Stimulated activated CD4-positive, alpha-beta T cell treated with anti-CD3 and anti-CD28 coated beads, Interleukin-12 subunit alpha, Interleukin-12 subunit beta, amount 100 ng/mL, for 24 hours (primary cell): ENCODE data around the gene TUBG2.
A peak's percentile ranks its signal among the peaks of the same experiment; 100 is the strongest.

ENCODE experiments used
- DNase-seq, 2 experiments: peaks; one replicate each; pipeline ENCODE4 v3.0.0-alpha.2; 2020; ENCODE audit warnings: low read depth in 2 of 2

TUBG2 gene

DNA sequence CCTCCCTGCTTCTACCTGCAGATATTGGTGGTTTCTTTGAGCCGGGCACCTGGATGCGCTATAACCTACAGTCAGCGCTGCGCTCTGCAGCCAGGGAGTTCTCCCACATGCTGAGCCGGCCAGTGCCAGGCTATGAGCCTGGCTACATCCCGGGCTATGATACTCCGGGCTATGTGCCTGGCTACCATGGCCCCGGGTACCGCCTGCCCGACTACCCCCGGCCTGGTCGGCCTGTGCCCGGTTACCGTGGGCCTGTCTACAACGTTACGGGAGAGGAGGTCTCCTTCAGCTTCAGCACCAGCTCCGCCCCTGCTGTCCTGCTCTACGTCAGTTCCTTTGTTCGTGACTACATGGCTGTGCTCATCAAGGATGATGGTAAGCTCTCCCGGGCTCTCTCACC, 36.4 kb downstream of the TUBG2 start:
- no peak for DNase-seq

DNA sequence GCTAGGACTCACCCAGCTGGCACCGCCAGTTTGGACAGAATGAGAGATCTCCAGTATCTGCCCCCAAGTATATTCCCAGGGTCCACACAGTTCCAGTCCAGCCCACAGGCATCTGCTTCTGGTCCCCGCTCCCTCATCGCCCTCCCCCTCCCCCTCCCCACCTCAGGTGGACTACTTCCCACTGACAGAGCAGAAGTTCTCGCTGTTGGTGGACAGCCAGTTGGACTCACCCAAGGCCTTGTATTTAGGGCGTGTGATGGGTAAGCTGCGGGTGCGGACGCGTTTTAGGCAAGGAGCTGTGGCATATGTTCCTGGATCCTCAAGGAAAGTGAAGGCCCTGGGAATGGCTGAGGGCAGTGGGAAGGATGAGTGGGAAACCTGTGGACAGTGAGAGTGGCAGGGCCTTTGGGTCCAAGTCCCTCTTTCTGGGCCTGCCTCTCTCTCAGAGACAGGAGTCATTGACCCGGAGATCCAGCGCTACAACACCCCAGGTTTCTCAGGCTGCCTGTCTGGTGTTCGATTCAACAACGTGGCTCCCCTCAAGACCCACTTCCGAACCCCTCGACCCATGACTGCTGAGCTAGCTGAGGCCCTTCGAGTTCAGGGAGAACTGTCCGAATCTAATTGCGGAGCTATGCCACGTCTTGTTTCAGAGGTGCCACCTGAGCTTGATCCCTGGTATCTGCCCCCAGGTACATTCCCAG, 38.2 kb downstream of the TUBG2 start:
- no peak for DNase-seq

DNA sequence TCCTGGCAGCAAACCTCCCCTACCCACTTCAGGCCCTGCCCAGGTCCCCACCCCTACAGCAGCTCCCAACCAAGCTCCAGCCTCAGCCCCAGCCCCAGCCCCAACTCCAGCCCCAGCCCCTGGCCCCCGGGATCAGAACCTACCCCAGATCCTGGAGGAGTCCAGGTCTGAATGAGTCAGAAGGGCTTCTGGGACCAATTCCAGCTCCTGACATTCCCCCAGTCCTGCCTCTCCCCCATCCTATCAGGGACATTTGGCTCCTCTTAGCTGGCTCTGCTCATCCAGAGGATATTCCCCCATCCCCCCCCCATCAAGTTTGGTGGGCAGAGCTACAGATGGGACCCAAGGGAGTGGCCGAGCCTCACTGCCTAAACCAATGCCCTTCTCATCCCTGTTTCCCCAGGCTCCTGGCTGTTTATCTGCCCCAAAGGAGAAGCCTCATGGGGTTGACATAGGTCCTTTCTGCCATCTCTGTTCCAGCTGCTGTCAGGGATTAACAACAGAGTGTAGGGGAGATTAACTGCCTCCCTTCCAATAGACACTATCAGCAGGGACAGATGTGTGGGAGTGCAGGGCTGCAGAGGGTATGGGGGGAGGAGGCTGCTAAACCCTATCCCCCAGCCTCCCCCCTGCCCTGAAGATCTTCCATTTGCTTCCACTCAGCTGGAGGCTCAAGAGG, 39.8 kb downstream of the TUBG2 start:
- no peak for DNase-seq

DNA sequence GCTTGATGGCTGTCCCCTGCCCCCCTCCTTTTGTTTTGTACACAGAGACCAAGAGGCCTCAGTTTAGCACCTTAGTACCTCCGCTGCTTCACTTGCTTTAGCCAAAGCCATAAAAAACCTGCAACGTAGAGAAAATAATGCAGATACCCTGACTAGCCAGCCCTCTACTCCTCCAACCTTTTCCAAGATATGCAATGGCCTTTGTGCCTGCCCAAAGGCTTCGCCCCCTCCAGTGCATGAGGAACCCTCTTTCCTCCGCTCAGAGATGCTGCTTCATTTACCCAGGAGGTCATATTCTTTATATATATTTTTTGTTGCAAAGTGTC, 40.3 kb downstream of the TUBG2 start:
- DNase-seq: no peak

DNA sequence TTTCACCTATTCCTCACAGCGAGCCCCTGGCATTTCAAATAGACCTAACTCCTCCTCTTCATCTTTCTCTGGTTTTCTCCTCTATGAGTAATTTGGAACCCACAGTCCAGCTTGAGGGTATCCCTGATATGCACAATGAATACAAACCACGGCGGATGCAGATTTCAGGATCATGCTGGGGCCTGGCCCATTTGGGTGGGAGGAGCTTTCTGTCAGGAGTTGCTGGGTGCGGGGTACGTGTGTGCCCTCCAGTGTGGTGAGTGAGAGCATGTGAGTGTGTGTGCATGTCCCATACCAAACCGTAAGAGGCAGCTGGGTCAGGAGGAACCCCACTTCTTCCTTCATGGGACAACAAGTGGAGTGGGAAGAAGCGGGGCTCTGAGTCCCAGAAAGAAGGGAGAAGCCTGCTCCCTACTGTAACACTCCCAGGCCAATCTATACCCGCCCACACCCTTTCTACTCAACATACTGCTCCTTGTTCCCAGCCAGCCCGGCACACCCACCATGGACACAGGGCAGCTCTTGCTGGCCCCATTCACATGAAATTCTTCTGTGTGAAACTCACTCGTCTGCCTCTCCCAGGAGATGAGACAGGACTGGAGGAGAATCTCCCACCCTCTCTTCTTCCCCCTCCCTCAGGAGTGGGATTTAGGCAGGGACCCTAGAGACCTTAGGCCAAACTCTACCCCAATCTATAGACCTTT, 41.7 kb downstream of the TUBG2 start:
- no peak for DNase-seq

DNA sequence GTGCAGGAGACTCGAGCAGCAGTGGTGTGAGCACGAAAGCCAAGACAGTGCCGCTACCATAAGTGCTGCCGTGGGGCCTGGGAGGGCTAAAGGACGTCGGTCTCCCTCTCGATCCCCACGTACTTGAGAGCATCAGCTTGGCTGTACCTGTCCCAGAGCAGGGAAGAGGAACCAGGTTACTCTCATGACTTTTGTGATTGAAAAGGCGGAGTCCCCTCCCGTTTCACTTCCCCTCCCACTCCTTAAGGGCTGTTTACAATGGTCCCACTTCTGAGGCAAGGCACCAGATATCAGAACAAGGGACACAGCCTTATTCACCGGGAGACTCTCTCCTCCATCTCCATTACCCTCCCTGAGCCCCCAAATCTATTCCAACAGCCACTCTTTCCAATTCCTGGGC, 43.4 kb downstream of the TUBG2 start:
- DNase-seq: no peak

DNA sequence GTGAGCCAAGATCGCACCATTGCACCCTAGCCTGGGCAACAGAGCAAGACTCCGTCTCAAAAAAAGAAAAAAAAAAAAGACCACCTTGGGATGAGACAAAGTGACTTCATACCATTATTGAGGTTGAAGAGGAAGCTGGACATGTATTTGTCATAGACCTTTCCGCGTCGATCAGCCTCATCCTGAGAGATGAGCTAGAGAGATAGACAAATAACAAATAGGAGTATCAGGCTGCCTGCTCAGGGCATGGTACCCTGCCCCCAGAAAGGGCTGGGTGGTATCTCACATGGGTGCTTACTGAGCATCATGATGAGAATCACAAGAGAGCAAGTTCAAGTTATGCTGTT, 45.4 kb downstream of the TUBG2 start:
- DNase-seq: no peak

DNA sequence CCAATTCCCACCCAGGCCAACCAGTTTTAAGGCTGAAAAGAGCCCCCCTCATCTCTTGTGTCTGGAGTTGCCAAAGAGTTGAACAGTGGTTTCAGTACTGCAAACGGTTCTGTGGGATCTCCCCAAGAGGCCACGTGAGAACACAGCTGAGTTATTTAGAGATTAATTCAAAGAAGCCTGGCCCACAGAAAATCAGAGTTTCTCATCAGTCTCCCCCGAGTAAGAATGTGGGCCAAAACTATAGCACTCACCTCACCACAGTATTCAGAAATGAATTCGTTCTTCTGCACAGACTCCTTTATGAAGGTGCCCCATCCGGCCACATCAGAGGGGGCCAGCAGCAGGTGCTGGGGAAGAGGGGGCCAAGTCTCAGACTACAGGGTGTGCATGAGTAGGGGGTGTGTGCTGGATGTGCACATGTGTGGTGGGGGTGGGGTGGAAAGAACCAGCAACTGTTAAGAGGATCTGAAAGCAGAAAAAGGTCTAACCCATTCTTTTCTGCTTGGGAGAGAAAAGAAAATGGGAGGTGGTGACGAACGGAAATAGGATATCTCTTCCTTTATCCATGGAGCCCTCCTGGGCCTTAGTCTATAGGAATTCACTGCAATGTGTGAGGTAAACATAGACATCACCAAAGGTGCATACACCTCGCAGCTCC, 45.9 kb downstream of the TUBG2 start:
- peak in 1 of 2 experiments; percentile 46 for DNase-seq

DNA sequence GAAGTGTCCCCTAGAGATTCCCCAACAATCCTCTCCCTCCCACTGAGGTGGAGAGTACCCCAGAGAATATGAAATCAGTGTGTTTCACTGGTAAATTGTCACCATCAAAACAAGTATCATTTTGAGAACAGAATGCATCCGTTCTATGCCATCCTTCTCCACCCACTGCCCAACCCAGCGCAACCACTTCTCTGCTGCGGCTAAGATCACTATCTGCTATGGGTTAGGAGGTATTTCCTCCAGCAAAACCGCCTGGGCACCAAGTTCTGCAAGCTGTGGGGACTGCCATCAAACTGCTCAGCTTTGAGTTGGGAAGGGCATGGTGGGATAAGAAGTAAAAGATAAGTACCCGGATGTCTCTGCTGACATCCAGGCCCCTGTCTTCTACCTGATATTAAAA, 47.6 kb downstream of the TUBG2 start:
- peak in 1 of 2 experiments; percentile 41 for DNase-seq

DNA sequence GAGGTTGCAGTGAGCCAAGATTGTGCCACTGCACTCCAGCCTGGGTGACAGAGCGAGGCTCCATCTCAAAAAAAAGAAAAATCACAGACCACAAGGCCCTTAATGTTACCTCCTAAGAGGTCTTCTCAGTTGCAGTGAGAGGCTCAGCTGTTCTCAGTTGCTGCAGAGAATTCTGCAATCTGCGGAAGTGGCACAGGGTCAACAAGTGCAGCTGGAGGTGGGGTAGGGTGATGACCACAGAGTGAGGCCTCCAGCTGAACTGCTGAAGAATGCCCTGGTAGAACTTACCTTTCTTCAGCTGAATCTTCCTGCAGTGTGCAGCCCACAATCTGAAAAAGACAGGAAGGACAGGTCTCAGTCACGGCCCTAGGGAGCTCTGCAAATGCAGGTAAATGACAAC, 49.5 kb downstream of the TUBG2 start:
- no peak for DNase-seq

DNA sequence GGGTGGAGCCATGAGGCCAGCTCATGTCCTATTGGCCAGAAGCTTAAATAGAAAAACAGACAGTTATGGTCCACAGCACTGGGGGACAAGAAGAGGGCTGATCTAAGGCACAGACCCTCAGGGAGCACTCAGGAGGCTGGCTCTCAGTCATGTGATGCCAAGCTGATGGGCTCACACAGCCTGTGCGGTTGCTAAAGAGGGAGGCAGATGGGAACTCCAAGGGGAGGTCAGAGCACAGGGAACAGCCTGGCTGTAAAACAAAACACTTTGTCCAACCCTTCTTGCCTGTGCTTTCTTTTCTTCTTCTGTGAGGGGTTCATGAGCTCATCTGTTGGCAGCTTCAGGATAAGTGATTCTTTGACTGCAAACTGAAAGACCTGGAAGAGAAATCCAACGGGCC, 50.5 kb downstream of the TUBG2 start:
- DNase-seq: no peak
